Activated naive CD8-positive, alpha-beta T cell (primary cell): Measurements from ENCODE around the gene ARHGAP4.

Experiments
- H3K27ac Mint-ChIP-seq: one replicate; pipeline ENCODE4 v1.8.0; 2021; ENCODE audit warnings: mixed read lengths
- H3K27me3 Mint-ChIP-seq: one replicate; pipeline ENCODE4 v1.8.0; 2021; ENCODE audit warnings: mixed read lengths
- H3K36me3 Mint-ChIP-seq: one replicate; pipeline ENCODE4 v1.8.0; 2021; ENCODE audit warnings: mixed read lengths
- H3K4me1 Mint-ChIP-seq: one replicate; pipeline ENCODE4 v1.8.0; 2021; ENCODE audit warnings: low read depth, mixed read lengths
- H3K4me3 Mint-ChIP-seq: one replicate; pipeline ENCODE4 v1.8.0; 2021; ENCODE audit warnings: mild to moderate bottlenecking, mixed read lengths
- H3K9me3 Mint-ChIP-seq: one replicate; pipeline ENCODE4 v1.8.0; 2021; ENCODE audit warnings: low read depth, mixed read lengths

ARHGAP4 gene

GRCh38 chrX:153928846-153929245 lies 2.8 kb upstream of the ARHGAP4 start:
- H3K36me3 Mint-ChIP-seq, result peaks cover 2% of the 10 kb centered on the region
- H3K27me3 Mint-ChIP-seq, result no peaks in the 10 kb centered on the region
- peak overlapping the region; percentile 66 for H3K27ac Mint-ChIP-seq
- H3K4me1 Mint-ChIP-seq, result peaks cover 22% of the 10 kb centered on the region
- H3K9me3 Mint-ChIP-seq, result no peaks in the 10 kb centered on the region
- peak overlapping the region; percentile 92 for H3K4me3 Mint-ChIP-seq

DNA sequence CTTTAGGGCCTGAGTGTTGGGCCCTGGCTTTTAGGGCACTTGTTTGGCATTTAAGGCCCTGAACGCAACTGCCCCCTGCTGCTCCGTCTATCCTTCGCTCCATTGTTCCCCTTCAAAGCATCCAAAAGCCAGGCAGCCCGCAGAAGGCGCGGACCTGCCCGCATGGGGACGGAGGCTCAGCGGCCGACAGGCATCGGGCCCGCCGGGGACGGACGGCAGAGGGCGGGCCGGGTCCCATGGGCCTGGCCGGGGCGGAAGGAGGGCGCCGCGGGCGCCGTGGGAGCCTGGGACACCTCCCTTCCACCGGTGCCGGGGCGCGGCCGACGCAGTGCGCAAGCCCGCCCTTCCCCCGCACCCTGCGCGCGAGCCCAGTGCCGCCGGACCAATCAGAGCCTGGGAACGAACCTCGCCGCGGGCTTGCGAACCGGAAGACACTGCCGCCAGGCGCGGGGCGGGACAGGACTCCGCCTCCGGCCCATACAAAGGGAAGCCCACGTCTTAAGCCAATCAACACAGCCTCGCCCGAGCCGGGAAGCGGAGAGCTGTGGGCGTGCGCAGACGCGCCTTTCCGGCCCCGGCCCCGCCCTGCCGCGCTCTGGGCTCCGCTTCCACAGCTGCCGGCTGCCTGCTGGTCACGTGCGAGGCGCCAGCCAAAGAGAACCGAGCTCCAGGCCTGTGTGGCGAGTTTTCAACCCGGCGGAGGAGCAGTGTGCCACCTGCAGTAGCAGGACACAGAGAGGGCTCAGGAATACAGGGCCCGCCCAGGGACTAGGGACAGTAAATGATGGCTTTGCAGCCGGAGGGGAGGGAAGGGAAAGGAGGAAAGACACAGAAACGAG lies 2.1 kb upstream of the ARHGAP4 start:
- H3K4me3 Mint-ChIP-seq, result peak overlapping the region; percentile 92
- peak overlapping the region; percentile 95 for H3K27ac Mint-ChIP-seq
- H3K36me3 Mint-ChIP-seq, result peaks cover 2% of the 10 kb centered on the region
- no peaks in the 10 kb centered on the region for H3K9me3 Mint-ChIP-seq
- no peaks in the 10 kb centered on the region for H3K27me3 Mint-ChIP-seq
- H3K4me1 Mint-ChIP-seq, result peaks cover 25% of the 10 kb centered on the region

DNA sequence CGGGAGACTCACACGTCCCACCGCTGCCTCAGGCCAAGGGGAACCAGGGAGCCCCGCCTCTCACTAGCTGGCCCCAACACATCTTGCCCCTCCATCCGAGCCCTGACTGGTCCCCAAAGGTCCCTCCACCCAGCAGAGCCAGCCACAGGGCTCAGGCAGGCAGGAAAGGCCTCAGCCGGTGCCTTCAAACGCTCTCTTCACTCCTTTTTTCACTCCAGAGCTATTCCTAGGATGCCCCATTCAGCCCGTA lies 1.5 kb upstream of the ARHGAP4 start:
- peak overlapping the region; percentile 91 for H3K27ac Mint-ChIP-seq
- H3K36me3 Mint-ChIP-seq, result peaks cover 2% of the 10 kb centered on the region
- no peaks in the 10 kb centered on the region for H3K9me3 Mint-ChIP-seq
- H3K4me3 Mint-ChIP-seq, result peak overlapping the region; percentile 91
- no peaks in the 10 kb centered on the region for H3K27me3 Mint-ChIP-seq
- peaks cover 24% of the 10 kb centered on the region for H3K4me1 Mint-ChIP-seq

- H3K9me3 Mint-ChIP-seq, result no peaks in the 10 kb centered on the region
- peak overlapping the region; percentile 91 for H3K27ac Mint-ChIP-seq
- no peaks in the 10 kb centered on the region for H3K27me3 Mint-ChIP-seq
- peak overlapping the region; percentile 91 for H3K4me3 Mint-ChIP-seq
- H3K4me1 Mint-ChIP-seq, result peaks cover 28% of the 10 kb centered on the region
- H3K36me3 Mint-ChIP-seq, result peaks cover 2% of the 10 kb centered on the region
Measured at GRCh38 chrX:153926858-153927671, 1.0 kb upstream of the ARHGAP4 start.

DNA sequence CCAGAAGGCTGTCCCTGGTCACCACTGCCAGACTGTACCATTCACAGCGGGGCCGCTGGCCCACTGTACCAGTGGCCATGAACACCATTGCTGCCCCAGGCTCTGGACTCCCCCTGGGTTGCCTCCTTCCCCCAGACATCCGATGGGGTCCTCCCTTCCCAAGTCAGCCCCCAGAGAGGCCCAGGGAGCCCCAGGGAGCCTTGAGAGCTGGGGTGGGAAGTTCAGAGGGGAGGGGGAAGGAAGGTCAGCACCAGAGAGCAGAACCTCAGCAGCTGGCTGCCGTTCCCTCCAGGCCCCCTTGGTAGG lies 441 bp upstream of the ARHGAP4 start:
- peaks cover 2% of the 10 kb centered on the region for H3K36me3 Mint-ChIP-seq
- no peaks in the 10 kb centered on the region for H3K9me3 Mint-ChIP-seq
- peaks cover 27% of the 10 kb centered on the region for H3K4me1 Mint-ChIP-seq
- H3K27me3 Mint-ChIP-seq, result no peaks in the 10 kb centered on the region
- H3K4me3 Mint-ChIP-seq, result peak overlapping the region; percentile 91
- H3K27ac Mint-ChIP-seq, result peak overlapping the region; percentile 91

DNA sequence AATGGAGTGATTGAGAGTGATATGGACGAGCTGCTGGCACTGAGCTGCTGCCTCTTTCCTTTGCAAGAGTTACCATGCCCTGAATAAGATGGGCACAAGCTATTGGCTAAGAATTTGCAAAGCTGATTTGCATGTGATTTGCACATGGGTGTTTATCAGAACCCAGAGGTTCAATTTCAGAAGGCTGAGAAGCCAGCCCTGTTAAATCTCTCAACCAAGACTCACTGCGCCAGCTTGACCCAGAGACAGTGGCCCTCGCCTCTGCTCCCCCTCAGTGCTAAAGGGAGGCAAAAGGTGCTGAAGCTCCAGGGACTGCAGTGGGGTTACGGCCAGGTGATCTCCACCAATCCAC lies 701 bp downstream of the ARHGAP4 start:
- Mint-ChIP-seq H3K36me3 (peaks cover 2% of the 10 kb centered on the region), H3K9me3 (no peaks in the 10 kb centered on the region), H3K27ac (peak overlapping the region; percentile 93), H3K4me3 (peak overlapping the region; percentile 95), H3K4me1 (peaks cover 23% of the 10 kb centered on the region), H3K27me3 (no peaks in the 10 kb centered on the region)

GRCh38 chrX:153924149-153924861 lies 1.8 kb downstream of the ARHGAP4 start:
- H3K27ac Mint-ChIP-seq, result peak overlapping the region; percentile 93
- peaks cover 27% of the 10 kb centered on the region for H3K4me1 Mint-ChIP-seq
- H3K4me3 Mint-ChIP-seq, result peak overlapping the region; percentile 95
- H3K36me3 Mint-ChIP-seq, result peaks cover 2% of the 10 kb centered on the region
- no peaks in the 10 kb centered on the region for H3K9me3 Mint-ChIP-seq
- no peaks in the 10 kb centered on the region for H3K27me3 Mint-ChIP-seq

DNA sequence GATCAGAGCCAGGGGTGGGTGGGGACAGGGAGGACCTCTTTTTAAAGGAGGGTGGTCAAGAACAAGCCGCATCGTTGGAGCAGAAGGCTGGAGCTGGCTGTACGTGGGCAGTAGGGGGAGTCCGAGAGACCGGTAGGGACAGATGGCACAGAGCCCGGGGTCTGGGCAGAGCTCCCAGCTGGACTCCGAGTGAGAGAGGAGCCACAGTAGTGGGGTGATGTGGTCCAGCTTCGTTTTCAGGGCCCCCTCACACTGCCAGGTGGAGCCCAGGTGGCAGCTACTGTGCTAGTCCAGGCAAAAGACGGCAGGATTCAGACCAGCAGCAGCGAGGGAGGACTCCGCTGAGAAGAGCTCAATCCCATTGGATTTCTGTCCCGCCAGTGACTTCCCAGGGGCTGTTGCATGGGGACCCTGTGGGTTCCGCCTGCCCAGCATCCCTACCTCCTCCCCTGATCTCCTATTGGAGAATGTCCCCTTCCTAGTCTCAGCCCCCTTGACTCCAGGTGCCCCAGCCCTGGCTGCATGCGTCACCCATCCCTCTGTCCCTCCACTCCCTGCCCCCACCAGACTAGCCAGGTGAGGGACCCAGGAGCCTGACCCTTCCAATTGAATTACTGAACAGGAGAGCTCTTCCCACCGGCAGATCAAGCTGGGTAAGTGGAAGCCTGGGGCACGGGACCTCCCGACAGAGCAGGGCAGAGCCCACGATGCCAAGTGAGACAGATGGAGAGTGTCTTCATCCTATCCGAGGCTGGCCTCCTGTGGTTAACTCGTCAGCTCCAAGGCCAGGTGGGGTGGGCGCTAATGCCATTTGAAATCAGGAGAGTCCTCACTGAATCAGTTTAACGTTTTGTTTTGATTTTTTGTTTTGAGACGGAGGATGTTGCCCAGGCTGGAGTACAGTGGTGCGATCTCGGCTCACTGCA lies 2.9 kb downstream of the ARHGAP4 start:
- Mint-ChIP-seq H3K4me3 (peak overlapping the region; percentile 95), H3K9me3 (no peaks in the 10 kb centered on the region), H3K36me3 (no peaks in the 10 kb centered on the region), H3K27me3 (no peaks in the 10 kb centered on the region), H3K4me1 (peaks cover 23% of the 10 kb centered on the region), H3K27ac (peak overlapping the region; percentile 86)

DNA sequence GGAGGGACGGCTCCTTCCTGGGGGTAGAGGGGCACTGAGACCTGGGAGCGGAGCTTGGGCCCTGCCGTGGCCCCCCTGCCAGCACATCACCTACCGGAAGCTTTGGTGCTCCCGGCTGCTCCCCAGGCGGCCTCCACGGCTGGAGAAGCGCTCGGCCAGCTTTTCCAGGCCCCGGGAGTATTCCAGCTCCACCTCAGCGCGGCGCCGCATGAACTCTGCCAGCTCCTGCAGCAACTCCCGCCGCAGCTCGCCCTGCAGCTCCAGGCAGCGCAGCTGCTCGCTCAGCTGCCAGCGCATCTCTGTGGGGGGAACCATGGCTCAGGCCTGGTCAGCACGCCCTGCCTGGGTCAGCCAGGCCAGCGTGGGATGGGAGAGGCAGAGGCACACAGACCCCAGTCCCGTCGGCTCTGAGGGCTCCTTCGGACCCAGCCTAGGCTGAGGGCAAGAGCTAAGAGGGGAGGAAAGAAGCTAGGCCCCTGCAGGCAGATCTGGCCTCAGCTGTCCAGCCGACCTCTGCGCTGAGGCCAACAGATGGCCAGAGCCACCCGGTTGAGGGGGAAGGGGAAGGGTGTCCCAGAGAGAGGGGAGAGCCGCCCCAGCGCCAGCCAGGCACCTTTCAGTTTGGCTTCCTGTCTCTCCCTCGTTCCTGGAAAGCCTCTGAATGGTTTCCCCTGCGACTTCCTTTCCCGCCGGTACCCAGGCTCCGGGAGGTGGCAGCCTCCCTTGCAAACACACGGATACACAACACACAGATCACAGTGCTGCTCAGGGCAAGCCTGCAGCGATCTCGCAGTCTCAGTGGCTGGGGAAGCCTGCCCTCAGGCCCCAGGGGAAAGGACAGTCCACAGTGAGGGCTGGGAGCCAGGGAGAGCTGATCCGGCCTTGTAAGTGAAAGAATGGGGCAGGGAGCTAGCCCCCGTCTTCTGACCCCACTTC lies 4.3 kb downstream of the ARHGAP4 start:
- Mint-ChIP-seq H3K27me3 (no peaks in the 10 kb centered on the region), H3K36me3 (no peaks in the 10 kb centered on the region), H3K4me1 (peaks cover 21% of the 10 kb centered on the region), H3K9me3 (no peaks in the 10 kb centered on the region), H3K27ac (peak overlapping the region; percentile 50), H3K4me3 (peak overlapping the region; percentile 95)

GRCh38 chrX:153921070-153921469 lies 5.0 kb downstream of the ARHGAP4 start:
- Mint-ChIP-seq H3K27ac (peak overlapping the region; percentile 10), H3K9me3 (no peaks in the 10 kb centered on the region), H3K27me3 (no peaks in the 10 kb centered on the region), H3K4me1 (peaks cover 22% of the 10 kb centered on the region), H3K36me3 (no peaks in the 10 kb centered on the region), H3K4me3 (no peak overlapping the region)

DNA sequence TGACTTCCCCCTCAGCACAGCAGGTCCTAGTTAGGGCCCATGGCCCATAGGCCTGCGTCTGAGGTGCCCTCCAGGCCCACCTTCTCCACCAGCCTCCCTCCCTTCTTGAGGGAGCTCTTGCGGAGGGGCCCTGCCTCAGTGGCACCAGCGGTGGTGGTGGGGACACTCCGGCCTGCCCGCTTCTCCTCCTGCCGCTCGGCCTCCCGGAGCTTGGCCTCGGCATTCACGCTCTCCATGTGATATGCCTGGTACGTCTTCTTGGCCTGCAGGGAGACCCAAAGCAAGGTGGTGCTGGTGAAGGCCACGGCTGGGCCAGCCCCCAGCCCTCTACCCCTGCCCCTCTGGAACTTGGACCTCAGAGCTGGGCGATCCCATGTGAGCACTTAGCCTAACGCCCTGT lies 5.5 kb downstream of the ARHGAP4 start:
- no peak overlapping the region for H3K27ac Mint-ChIP-seq
- H3K36me3 Mint-ChIP-seq, result no peaks in the 10 kb centered on the region

GRCh38 chrX:153919281-153919680 lies 6.8 kb downstream of the ARHGAP4 start:
- no peaks in the 10 kb centered on the region for H3K27me3 Mint-ChIP-seq
- H3K9me3 Mint-ChIP-seq, result no peaks in the 10 kb centered on the region
- no peak overlapping the region for H3K4me3 Mint-ChIP-seq
- no peaks in the 10 kb centered on the region for H3K36me3 Mint-ChIP-seq
- H3K27ac Mint-ChIP-seq, result peak overlapping the region; percentile 41
- peaks cover 22% of the 10 kb centered on the region for H3K4me1 Mint-ChIP-seq

More for the DNA sequence above, 5.5 kb downstream of the ARHGAP4 start:
- H3K4me3 Mint-ChIP-seq, result no peak overlapping the region
- H3K4me1 Mint-ChIP-seq, result peaks cover 23% of the 10 kb centered on the region
- H3K27me3 Mint-ChIP-seq, result no peaks in the 10 kb centered on the region
- no peaks in the 10 kb centered on the region for H3K9me3 Mint-ChIP-seq

DNA sequence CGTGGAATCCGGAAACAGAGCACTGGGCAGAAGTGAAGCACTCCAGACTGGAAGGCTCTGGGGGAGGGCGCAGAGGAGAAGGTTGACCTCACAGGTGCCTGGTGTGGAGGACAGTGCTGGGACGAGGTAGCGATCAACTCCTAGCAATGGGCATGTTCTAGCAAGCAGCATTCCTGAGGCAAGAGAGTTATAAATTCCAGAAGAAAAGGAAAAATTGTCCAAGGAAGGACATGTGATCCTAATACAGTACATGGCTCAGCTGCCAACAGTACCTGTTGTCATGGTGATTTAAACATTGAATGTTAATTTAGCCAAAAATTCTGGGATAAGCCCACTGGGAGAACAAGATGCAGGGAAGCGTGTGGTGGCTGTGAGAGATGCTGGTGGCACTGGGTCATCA lies 8.2 kb downstream of the ARHGAP4 start:
- Mint-ChIP-seq H3K36me3 (no peaks in the 10 kb centered on the region), H3K9me3 (no peaks in the 10 kb centered on the region), H3K27ac (no peak overlapping the region)

GRCh38 chrX:153913701-153914100 lies 12.4 kb downstream of the ARHGAP4 start:
- H3K27ac Mint-ChIP-seq, result no peak overlapping the region
- no peaks in the 10 kb centered on the region for H3K27me3 Mint-ChIP-seq

More for the DNA sequence above, 8.2 kb downstream of the ARHGAP4 start:
- H3K27me3 Mint-ChIP-seq, result no peaks in the 10 kb centered on the region
- no peak overlapping the region for H3K4me3 Mint-ChIP-seq
- peaks cover 16% of the 10 kb centered on the region for H3K4me1 Mint-ChIP-seq

More at GRCh38 chrX:153913701-153914100, 12.4 kb downstream of the ARHGAP4 start:
- Mint-ChIP-seq H3K4me1 (peaks cover 13% of the 10 kb centered on the region), H3K4me3 (no peak overlapping the region), H3K36me3 (no peaks in the 10 kb centered on the region), H3K9me3 (no peaks in the 10 kb centered on the region)
